ENCODE measurements around the gene CDK9.

CDK9 gene

GRCh38 chr9:127815512-127816361, 29.9 kb downstream of the CDK9 start:
- Histone ChIP-seq H3K9me3 (ENCODE audit: control insufficient read depth in 2 of 2, low read length in 2 of 2) (no peaks in the 10 kb centered on the region), H3K27ac (ENCODE audit: low read length) (no peak overlapping the region), H3K36me3 (ENCODE audit: control insufficient read depth in 2 of 2, insufficient read depth in 2 of 2, low read length in 2 of 2) (peaks cover 6 to 38% of the 10 kb centered on the region in 2 donors), H3K4me1 (ENCODE audit: control insufficient read depth, insufficient read depth, low read length) (peaks cover 3% of the 10 kb centered on the region), H3K9ac (ENCODE audit: low read length in 2 of 2) (no peak overlapping the region), H3K4me3 (ENCODE audit: low read length in 2 of 2) (no peak overlapping the region), H3K27me3 (ENCODE audit: control insufficient read depth in 1 of 2, insufficient read depth in 2 of 2, low read length in 2 of 2) (no peaks in the 10 kb centered on the region)

DNA sequence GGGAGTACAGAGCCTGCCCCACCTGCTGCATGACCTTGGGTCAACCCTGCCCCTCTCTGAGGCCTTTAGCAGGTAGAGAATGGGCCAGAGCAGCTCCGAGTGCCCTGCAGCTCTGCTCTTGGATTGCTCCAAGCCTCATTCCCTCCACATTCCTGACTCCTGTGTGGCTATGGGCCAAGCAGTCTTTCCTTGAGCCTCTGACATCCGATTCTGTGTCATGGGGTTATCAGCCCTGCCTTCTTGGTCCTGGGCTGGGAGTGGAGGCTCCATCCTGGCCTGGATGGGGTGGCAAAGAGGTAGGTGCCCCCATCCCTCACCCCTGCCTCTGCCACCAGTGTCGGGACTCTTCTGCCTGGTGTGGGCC, 30.5 kb downstream of the CDK9 start:
- peaks cover 6 to 36% of the 10 kb centered on the region in 2 donors for H3K36me3 ChIP-seq (ENCODE audit: control insufficient read depth in 2 of 2, insufficient read depth in 2 of 2, low read length in 2 of 2)
- H3K4me1 ChIP-seq (ENCODE audit: control insufficient read depth, insufficient read depth, low read length), result peaks cover 3% of the 10 kb centered on the region
- H3K4me3 ChIP-seq (ENCODE audit: low read length in 2 of 2), result no peak overlapping the region
- no peaks in the 10 kb centered on the region for H3K27me3 ChIP-seq (ENCODE audit: control insufficient read depth in 1 of 2, insufficient read depth in 2 of 2, low read length in 2 of 2)
- no peak overlapping the region for H3K27ac ChIP-seq (ENCODE audit: low read length)
- H3K9me3 ChIP-seq (ENCODE audit: control insufficient read depth in 2 of 2, low read length in 2 of 2), result no peaks in the 10 kb centered on the region
- no peak overlapping the region for H3K9ac ChIP-seq (ENCODE audit: low read length in 2 of 2)

DNA sequence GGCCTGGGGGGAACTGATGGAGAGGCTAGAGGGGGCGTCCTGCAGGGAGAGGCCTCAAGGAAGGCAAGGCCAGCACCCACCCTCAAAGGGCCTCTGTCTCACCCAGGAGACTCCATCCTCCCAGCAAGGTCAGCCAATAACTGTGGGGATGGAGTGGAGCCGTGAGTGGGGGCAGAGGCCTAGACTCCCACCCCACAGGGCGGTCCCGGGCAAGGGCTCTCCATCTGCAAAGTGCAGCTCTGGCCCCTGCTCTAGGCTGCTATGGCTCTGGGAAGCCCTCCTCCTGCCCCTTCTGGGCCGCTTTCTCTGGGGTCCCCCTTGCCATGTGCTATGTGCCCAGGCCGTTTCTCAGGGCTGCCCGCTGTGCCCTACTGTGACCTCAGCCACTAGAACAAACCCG, 30.9 kb downstream of the CDK9 start:
- H3K4me1 ChIP-seq (ENCODE audit: control insufficient read depth, insufficient read depth, low read length), result peaks cover 3% of the 10 kb centered on the region
- no peak overlapping the region for H3K4me3 ChIP-seq (ENCODE audit: low read length in 2 of 2)
- no peak overlapping the region for H3K27ac ChIP-seq (ENCODE audit: low read length)
- H3K9me3 ChIP-seq (ENCODE audit: control insufficient read depth in 2 of 2, low read length in 2 of 2), result no peaks in the 10 kb centered on the region
- H3K27me3 ChIP-seq (ENCODE audit: control insufficient read depth in 1 of 2, insufficient read depth in 2 of 2, low read length in 2 of 2), result no peaks in the 10 kb centered on the region
- H3K9ac ChIP-seq (ENCODE audit: low read length in 2 of 2), result no peak overlapping the region
- peaks cover 6 to 36% of the 10 kb centered on the region in 2 donors for H3K36me3 ChIP-seq (ENCODE audit: control insufficient read depth in 2 of 2, insufficient read depth in 2 of 2, low read length in 2 of 2)

DNA sequence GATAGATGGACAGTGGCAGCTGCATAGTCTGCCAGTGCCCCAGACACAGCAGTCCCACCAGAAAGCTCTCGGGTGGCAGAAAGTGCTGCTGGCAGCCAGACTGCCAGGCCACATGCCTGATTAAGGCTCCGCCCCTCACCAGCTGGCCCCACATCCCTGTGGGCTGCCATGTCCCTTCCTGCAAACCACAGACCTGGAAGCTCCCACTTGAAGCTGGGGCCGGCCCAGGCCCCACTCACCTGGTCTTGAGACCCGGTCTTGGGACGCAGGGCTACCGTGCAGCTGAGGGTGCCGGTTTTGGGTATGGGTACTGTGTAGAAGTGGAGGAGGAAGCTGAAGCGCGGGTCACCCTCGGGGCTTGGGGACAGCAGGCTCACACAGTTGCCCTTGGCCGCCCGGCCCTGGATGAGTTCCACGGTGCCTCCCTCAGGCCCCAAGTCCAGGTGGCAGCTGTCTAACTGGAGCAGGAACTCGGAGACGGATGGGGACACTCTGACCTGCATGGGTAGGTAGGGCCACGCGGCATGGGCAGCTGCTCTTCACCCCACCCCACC, 32.1 kb downstream of the CDK9 start:
- H3K27ac ChIP-seq (ENCODE audit: low read length), result no peak overlapping the region
- H3K4me3 ChIP-seq (ENCODE audit: low read length in 2 of 2), result no peak overlapping the region
- H3K36me3 ChIP-seq (ENCODE audit: control insufficient read depth in 2 of 2, insufficient read depth in 2 of 2, low read length in 2 of 2), result peaks cover 6 to 31% of the 10 kb centered on the region in 2 donors
- peaks cover 3% of the 10 kb centered on the region for H3K4me1 ChIP-seq (ENCODE audit: control insufficient read depth, insufficient read depth, low read length)
- no peak overlapping the region for H3K9ac ChIP-seq (ENCODE audit: low read length in 2 of 2)
- H3K27me3 ChIP-seq (ENCODE audit: control insufficient read depth in 1 of 2, insufficient read depth in 2 of 2, low read length in 2 of 2), result no peaks in the 10 kb centered on the region
- H3K9me3 ChIP-seq (ENCODE audit: control insufficient read depth in 2 of 2, low read length in 2 of 2), result no peaks in the 10 kb centered on the region

DNA sequence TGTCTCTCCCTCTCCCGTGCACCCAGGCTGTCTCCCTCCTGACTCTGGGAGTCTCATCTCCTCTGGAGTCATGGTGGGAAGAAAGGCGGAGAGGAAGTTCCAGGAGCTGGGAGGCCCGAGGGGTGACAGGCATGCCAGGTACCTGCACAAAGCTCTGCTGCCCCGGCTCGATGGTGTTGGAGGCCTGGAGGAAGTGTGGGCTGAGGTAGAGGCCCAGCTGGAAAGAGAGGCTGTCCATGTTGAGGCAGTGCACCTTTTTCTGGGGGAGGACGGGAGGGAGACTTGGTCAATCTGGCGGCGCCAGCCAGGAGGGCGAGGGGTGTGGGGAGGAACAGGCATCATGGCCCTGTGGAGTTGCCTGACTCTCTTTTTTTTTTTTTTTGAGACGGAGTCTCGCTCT, 32.7 kb downstream of the CDK9 start:
- Histone ChIP-seq H3K4me3 (ENCODE audit: low read length in 2 of 2) (no peak overlapping the region), H3K27me3 (ENCODE audit: control insufficient read depth in 1 of 2, insufficient read depth in 2 of 2, low read length in 2 of 2) (no peaks in the 10 kb centered on the region), H3K27ac (ENCODE audit: low read length) (no peak overlapping the region), H3K9ac (ENCODE audit: low read length in 2 of 2) (no peak overlapping the region), H3K36me3 (ENCODE audit: control insufficient read depth in 2 of 2, insufficient read depth in 2 of 2, low read length in 2 of 2) (peaks cover 3 to 27% of the 10 kb centered on the region in 2 donors), H3K9me3 (ENCODE audit: control insufficient read depth in 2 of 2, low read length in 2 of 2) (no peaks in the 10 kb centered on the region), H3K4me1 (ENCODE audit: control insufficient read depth, insufficient read depth, low read length) (no peaks in the 10 kb centered on the region)

- Histone ChIP-seq H3K9ac (ENCODE audit: low read length in 2 of 2) (no peak overlapping the region), H3K9me3 (ENCODE audit: control insufficient read depth in 2 of 2, low read length in 2 of 2) (no peaks in the 10 kb centered on the region), H3K27ac (ENCODE audit: low read length) (no peak overlapping the region), H3K4me3 (ENCODE audit: low read length in 2 of 2) (no peak overlapping the region), H3K27me3 (ENCODE audit: control insufficient read depth in 1 of 2, insufficient read depth in 2 of 2, low read length in 2 of 2) (peaks cover 7 to 14% of the 10 kb centered on the region in 2 donors), H3K36me3 (ENCODE audit: control insufficient read depth in 2 of 2, insufficient read depth in 2 of 2, low read length in 2 of 2) (peaks cover 3 to 14% of the 10 kb centered on the region in 2 donors), H3K4me1 (ENCODE audit: control insufficient read depth, insufficient read depth, low read length) (peaks cover 13% of the 10 kb centered on the region)
Measured at GRCh38 chr9:127822108-127822507, 36.3 kb downstream of the CDK9 start.

DNA sequence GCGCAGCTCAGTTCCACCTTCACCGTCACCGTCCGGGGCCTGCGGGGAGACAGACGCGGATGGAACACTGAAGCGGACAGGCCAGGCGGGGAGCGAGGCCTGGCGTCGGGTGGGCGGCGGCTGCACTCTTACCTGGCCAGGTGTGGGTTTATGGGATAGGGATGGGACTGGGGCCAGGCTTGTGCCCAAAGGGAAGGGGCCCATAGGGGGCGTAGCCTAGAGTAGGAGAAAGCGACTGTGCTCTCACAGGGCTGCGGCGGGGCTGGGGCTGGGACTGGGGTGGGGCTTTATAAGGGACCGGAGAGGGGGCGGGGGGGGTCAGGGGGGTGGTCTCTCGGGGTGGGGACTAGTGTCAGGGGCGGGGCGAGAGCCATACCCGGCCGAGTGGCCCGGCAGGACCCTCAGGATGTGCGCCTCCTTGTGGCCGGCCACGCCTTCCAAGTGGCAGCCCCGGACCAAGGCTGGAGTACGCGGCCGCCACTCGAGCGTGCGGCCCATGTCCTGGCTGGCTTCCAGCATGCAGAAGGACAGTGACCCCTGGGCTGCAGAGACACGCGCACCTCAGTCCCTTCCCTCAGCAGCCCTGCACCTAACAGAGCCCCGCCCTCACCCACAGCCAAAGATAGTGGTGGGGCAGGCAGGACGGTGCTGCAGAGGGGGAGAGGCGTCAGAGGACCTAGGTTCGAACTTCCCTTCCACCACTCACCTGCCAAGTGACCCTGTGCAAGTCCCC, 39.7 kb downstream of the CDK9 start:
- no peak overlapping the region for H3K9ac ChIP-seq (ENCODE audit: low read length in 2 of 2)
- no peak overlapping the region for H3K27ac ChIP-seq (ENCODE audit: low read length)
- H3K4me1 ChIP-seq (ENCODE audit: control insufficient read depth, insufficient read depth, low read length), result peaks cover 28% of the 10 kb centered on the region
- peaks cover 17 to 24% of the 10 kb centered on the region in 2 donors for H3K27me3 ChIP-seq (ENCODE audit: control insufficient read depth in 1 of 2, insufficient read depth in 2 of 2, low read length in 2 of 2)
- H3K36me3 ChIP-seq (ENCODE audit: control insufficient read depth in 2 of 2, insufficient read depth in 2 of 2, low read length in 2 of 2), result peaks cover 3 to 6% of the 10 kb centered on the region in 2 donors
- H3K4me3 ChIP-seq (ENCODE audit: low read length in 2 of 2), result no peak overlapping the region
- no peaks in the 10 kb centered on the region for H3K9me3 ChIP-seq (ENCODE audit: control insufficient read depth in 2 of 2, low read length in 2 of 2)

DNA sequence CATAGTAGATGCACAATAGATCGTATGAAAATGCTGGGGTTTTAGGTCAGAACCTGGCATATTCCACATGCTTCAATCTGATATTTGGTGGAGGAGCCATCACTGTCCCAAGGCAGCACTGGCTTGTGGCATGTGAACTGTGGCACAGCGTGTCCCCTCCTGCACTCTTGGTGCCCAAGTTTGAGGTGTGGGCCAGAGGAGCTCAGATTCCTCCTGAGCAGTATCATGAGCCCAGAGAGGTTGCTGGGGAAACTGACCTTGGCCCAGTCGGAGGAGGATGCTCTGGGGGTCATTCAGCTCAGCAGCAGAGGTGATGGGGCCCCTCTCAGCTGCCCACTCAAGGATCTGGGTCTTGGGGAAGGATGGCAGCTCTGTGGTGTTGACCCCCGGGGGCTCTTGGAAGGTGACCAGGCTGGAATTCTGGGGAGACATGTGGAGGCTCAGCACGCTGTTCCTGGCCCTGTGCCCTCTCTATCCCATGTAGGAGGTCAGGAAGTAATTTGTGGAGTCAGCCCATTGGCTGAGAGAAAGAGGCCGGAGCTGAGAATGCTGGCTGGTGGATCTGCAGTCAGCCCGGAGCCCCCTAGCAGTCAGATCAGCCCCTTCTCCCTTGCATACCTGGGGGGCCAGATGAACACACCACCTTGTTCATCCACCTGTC, 40.5 kb downstream of the CDK9 start:
- no peaks in the 10 kb centered on the region for H3K9me3 ChIP-seq (ENCODE audit: control insufficient read depth in 2 of 2, low read length in 2 of 2)
- H3K4me1 ChIP-seq (ENCODE audit: control insufficient read depth, insufficient read depth, low read length), result peaks cover 28% of the 10 kb centered on the region
- no peak overlapping the region for H3K4me3 ChIP-seq (ENCODE audit: low read length in 2 of 2)
- H3K9ac ChIP-seq (ENCODE audit: low read length in 2 of 2), result peak overlapping the region in 1 of 2 donors; percentile 21
- H3K36me3 ChIP-seq (ENCODE audit: control insufficient read depth in 2 of 2, insufficient read depth in 2 of 2, low read length in 2 of 2), result peaks cover 3 to 6% of the 10 kb centered on the region in 2 donors
- no peak overlapping the region for H3K27ac ChIP-seq (ENCODE audit: low read length)
- H3K27me3 ChIP-seq (ENCODE audit: control insufficient read depth in 1 of 2, insufficient read depth in 2 of 2, low read length in 2 of 2), result peaks cover 17 to 24% of the 10 kb centered on the region in 2 donors

DNA sequence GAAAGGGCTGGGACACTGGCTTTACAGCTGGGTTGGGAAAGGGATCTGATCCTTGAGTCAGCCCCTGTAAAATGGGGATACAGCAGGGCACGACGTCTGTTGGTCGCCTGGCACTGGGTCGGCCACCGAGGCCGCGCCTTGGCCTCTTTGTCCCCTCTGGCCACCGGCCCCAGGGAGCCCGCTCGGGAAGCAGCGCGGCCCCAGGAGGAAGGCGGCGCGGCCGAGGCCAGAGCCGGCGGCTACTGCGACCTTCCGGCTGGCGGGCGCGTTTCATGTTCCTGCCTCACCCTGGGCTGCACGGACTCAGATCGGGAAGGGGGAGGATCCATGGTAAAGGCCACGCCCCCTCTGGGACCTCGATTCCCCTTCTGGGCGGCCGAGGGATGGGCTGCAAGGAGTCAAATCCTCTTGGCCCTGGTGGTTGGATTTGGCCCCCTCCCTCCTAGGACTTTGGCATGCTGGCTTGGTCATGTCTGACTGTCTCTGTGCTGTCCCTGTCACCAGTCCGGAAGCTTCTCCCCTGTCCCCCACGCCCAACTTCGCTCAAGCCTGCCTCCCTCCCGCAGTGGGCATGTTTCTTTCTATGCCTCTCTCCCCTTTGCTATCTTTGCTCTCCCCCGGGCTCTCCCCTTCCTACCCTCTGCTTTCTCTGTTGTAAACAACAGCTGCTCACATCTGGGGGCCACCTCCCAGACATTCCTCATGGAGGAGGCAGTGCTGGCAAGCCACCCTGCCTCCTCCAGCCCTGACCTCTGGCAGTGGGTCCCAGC, 42.6 kb downstream of the CDK9 start:
- peaks cover 17 to 24% of the 10 kb centered on the region in 2 donors for H3K27me3 ChIP-seq (ENCODE audit: control insufficient read depth in 1 of 2, insufficient read depth in 2 of 2, low read length in 2 of 2)
- H3K9me3 ChIP-seq (ENCODE audit: control insufficient read depth in 2 of 2, low read length in 2 of 2), result no peaks in the 10 kb centered on the region
- peaks cover 33% of the 10 kb centered on the region for H3K4me1 ChIP-seq (ENCODE audit: control insufficient read depth, insufficient read depth, low read length)
- peaks cover 3 to 6% of the 10 kb centered on the region in 2 donors for H3K36me3 ChIP-seq (ENCODE audit: control insufficient read depth in 2 of 2, insufficient read depth in 2 of 2, low read length in 2 of 2)
- peak overlapping the region; percentile 40 to 68 for H3K4me3 ChIP-seq (ENCODE audit: low read length in 2 of 2)
- H3K27ac ChIP-seq (ENCODE audit: low read length), result peak overlapping the region; percentile 60
- H3K9ac ChIP-seq (ENCODE audit: low read length in 2 of 2), result peak overlapping the region; percentile 38 to 51

Data from stomach smooth muscle (tissue), 2 donors.